ENCODE measurements around the gene VRK1. TPM values are rescaled to one million over a fixed set of nuclear protein-coding genes. Genes with fewer than 3 reads are reported as not detected.

The VRK1 gene
- polyA plus RNA-seq, 1 of the 3 experiments (the other 2 are of a cell fraction): 9.1 TPM

GRCh38 chr14:96780500-96780899, 16.7 kb upstream of the VRK1 start:
- no peaks in the 10 kb centered on the region; the same call in 1 of the 2 replicates for H3K27me3 ChIP-seq (ENCODE audit: insufficient read depth)
- POLR2A ChIA-PET: no interaction called here

GRCh38 chr14:96781371-96781770, 15.8 kb upstream of the VRK1 start:
- Histone ChIP-seq H3K27ac (ENCODE audit: low read depth in 2 of 2, low read length in 1 of 2) (no peak overlapping the region), H3K79me2 (ENCODE audit: insufficient read depth) (no peaks in the 10 kb centered on the region), H2AFZ (ENCODE audit: low read depth) (no peak overlapping the region), H3K4me3 (ENCODE audit: low read depth in 2 of 2, low read length in 1 of 2) (no peak overlapping the region), H3F3A (replicated peaks; ENCODE audit: insufficient read depth) (no peaks in the 10 kb centered on the region), H3K36me3 (replicated peaks in 1 of 2; ENCODE audit: control insufficient read depth in 1 of 2, insufficient read depth in 2 of 2, low read length in 1 of 2) (no peaks in the 10 kb centered on the region), H3K9ac (no peak overlapping the region), H3K9me2 (no peaks in the 10 kb centered on the region), H3K9me3 (no peaks in the 10 kb centered on the region), H3K4me2 (no peak overlapping the region), H3K27me3 (ENCODE audit: insufficient read depth) (no peaks in the 10 kb centered on the region; the same call in 1 of the 2 replicates), H3K4me1 (ENCODE audit: control insufficient read depth in 1 of 2, insufficient read depth in 2 of 2, low read depth in 1 of 2, low read length in 1 of 2) (no peaks in the 10 kb centered on the region), H4K20me1 (ENCODE audit: insufficient read depth) (no peaks in the 10 kb centered on the region)
- 32% methylated on average over 3 of the region's 3 CpGs for WGBS (ENCODE audit: low lambda C conversion rate)
- ChIA-PET CTCF (no interaction called here), POLR2A (no interaction called here)
- DNase-seq: no peak
- TF ChIP-seq EP300 (IDR thresholded peaks at IDR 0.05; ENCODE audit: borderline replicate concordance in 1 of 2, low read depth in 1 of 2, low read length in 1 of 2) (no peak), MEF2A (IDR thresholded peaks at IDR 0.05; ENCODE audit: borderline replicate concordance, low read depth) (no peak), YY1 (IDR thresholded peaks at IDR 0.05; ENCODE audit: low read depth) (no peak), MXI1 (IDR thresholded peaks at IDR 0.05; ENCODE audit: low read depth, low read length) (no peak), REST (IDR thresholded peaks at IDR 0.05; ENCODE audit: low read depth, low read length) (no peak), EZH2phosphoT487 (IDR thresholded peaks at IDR 0.05; ENCODE audit: borderline replicate concordance, low read depth) (no peak), FOSL2 (IDR thresholded peaks at IDR 0.05; ENCODE audit: borderline replicate concordance, low read depth) (no peak), TAF1 (IDR thresholded peaks at IDR 0.05; ENCODE audit: borderline replicate concordance, low read depth, low read length) (no peak), USF2 (IDR thresholded peaks at IDR 0.05; ENCODE audit: borderline replicate concordance, low read depth, low read length) (no peak), RXRA (IDR thresholded peaks at IDR 0.05; ENCODE audit: borderline replicate concordance, low read depth) (no peak), GABPA (IDR thresholded peaks at IDR 0.05; ENCODE audit: low read depth) (no peak)

More at GRCh38 chr14:96780500-96780899, 16.7 kb upstream of the VRK1 start:
- Histone ChIP-seq H3K36me3 (replicated peaks in 1 of 2; ENCODE audit: control insufficient read depth in 1 of 2, insufficient read depth in 2 of 2, low read length in 1 of 2) (no peaks in the 10 kb centered on the region), H4K20me1 (ENCODE audit: insufficient read depth) (no peaks in the 10 kb centered on the region), H3K79me2 (ENCODE audit: insufficient read depth) (no peaks in the 10 kb centered on the region), H3K9me3 (no peaks in the 10 kb centered on the region), H3K9me2 (no peaks in the 10 kb centered on the region), H3K4me2 (no peak overlapping the region), H3K27ac (ENCODE audit: low read depth in 2 of 2, low read length in 1 of 2) (no peak overlapping the region), H3K4me1 (ENCODE audit: control insufficient read depth in 1 of 2, insufficient read depth in 2 of 2, low read depth in 1 of 2, low read length in 1 of 2) (no peaks in the 10 kb centered on the region), H3K9ac (no peak overlapping the region), H3F3A (replicated peaks; ENCODE audit: insufficient read depth) (no peaks in the 10 kb centered on the region), H2AFZ (ENCODE audit: low read depth) (no peak overlapping the region), H3K4me3 (ENCODE audit: low read depth in 2 of 2, low read length in 1 of 2) (no peak overlapping the region)
- 34% methylated on average over 3 of the region's 3 CpGs for WGBS (ENCODE audit: low lambda C conversion rate)
- CTCF ChIA-PET: no interaction called here
- no peak for TF ChIP-seq TAF1 (IDR thresholded peaks at IDR 0.05; ENCODE audit: borderline replicate concordance, low read depth, low read length)
- no peak for TF ChIP-seq RFX5 (IDR thresholded peaks at IDR 0.05; ENCODE audit: low read length)
- no peak for TF ChIP-seq CTCF (IDR thresholded peaks at IDR 0.05)
- no peak for TF ChIP-seq SIN3A (IDR thresholded peaks at IDR 0.05; ENCODE audit: borderline replicate concordance, low read depth, low read length)
- TF ChIP-seq USF1 (IDR thresholded peaks at IDR 0.05; ENCODE audit: borderline replicate concordance, low read depth): no peak
- TF ChIP-seq POLR2AphosphoS5 (IDR thresholded peaks at IDR 0.05; ENCODE audit: low read depth, low read length): no peak
- TF ChIP-seq FOSL2 (IDR thresholded peaks at IDR 0.05; ENCODE audit: borderline replicate concordance, low read depth): no peak
- DNase-seq: no peak

All from SK-N-SH (cell line).